Smooth muscle cell (in vitro differentiated cells): Measurements from ENCODE around the gene SLC30A7. TPM values are rescaled to one million over a fixed set of nuclear protein-coding genes. Genes with fewer than 3 reads are reported as not detected.

Experiments used
- DNase-seq: peaks from one replicate; lab custom pipeline; 2025; ENCODE audit not compliant: unreplicated experiment; lab: John Stamatoyannopoulos, UW
- H2AFZ ChIP-seq: fragments of 200-600 bp; sonication (generic); 2 replicates; pipeline ENCODE4 v1.6.0; 2016; ENCODE audit warnings: antibody characterized with exemption, low read depth, mild to moderate bottlenecking
- H3F3A ChIP-seq: fragments of 200-600 bp; sonication (generic); 2 replicates; pipeline ENCODE4 v1.6.0; 2017; ENCODE audit warnings: antibody characterized with exemption, low read depth
- H3K27ac ChIP-seq: fragments of 200-600 bp; sonication (generic); 2 replicates; pipeline ENCODE4 v1.5.1; 2016; ENCODE audit warnings: low read depth, mild to moderate bottlenecking
- H3K27me3 ChIP-seq: fragments of 200-600 bp; sonication (generic); 2 replicates; pipeline ENCODE4 v1.6.1; 2016; ENCODE audit warnings: low read depth, mild to moderate bottlenecking
- H3K36me3 ChIP-seq: fragments of 200-600 bp; sonication (generic); 2 replicates; pipeline ENCODE4 v1.5.1; 2016; ENCODE audit warnings: low read depth
- H3K4me1 ChIP-seq: fragments of 200-600 bp; sonication (generic); 2 replicates; pipeline ENCODE4 v1.5.1; 2016; ENCODE audit warnings: low read depth
- H3K4me2 ChIP-seq: fragments of 200-600 bp; sonication (generic); 2 replicates; pipeline ENCODE4 v1.6.0; 2016; ENCODE audit warnings: mild to moderate bottlenecking
- H3K4me3 ChIP-seq: fragments of 200-600 bp; sonication (generic); 2 replicates; pipeline ENCODE4 v1.5.1; 2016; ENCODE audit warnings: mild to moderate bottlenecking
- H3K79me2 ChIP-seq: fragments of 200-600 bp; sonication (generic); 2 replicates; pipeline ENCODE4 v1.6.0; 2016; ENCODE audit warnings: low read depth, mild to moderate bottlenecking
- H3K9ac ChIP-seq: fragments of 200-600 bp; sonication (generic); 2 replicates; pipeline ENCODE4 v1.6.0; 2016; ENCODE audit warnings: low read depth
- H3K9me3 ChIP-seq: fragments of 200-600 bp; sonication (generic); replicated peaks from 2 replicates; pipeline ENCODE4 v1.5.1; 2016; ENCODE audit warnings: low read depth
- H4K20me1 ChIP-seq: fragments of 200-600 bp; sonication (generic); 2 replicates; pipeline ENCODE4 v1.6.0; 2016; ENCODE audit warnings: low read depth
- CTCF ChIP-seq: fragments of 200-600 bp; sonication (generic); IDR thresholded peaks from 2 replicates; pipeline ENCODE4 v1.5.1; 2017; ENCODE audit warnings: borderline replicate concordance, mild to moderate bottlenecking, antibody characterized with exemption; ENCODE audit not compliant: insufficient read depth, poor library complexity, severe bottlenecking
- WGBS: methylation state at CpG from one replicate; pipeline ENCODE4 v1.1.7; 2016; ENCODE audit warnings: low lambda C conversion rate; 5-methylcytosine and 5-hydroxymethylcytosine counted together
- polyA plus RNA-seq: library from polyadenylated mRNA; unstranded; fragments of >200 nt; fragmentation: Nextera tagmentation; extraction: Ambion mirVana; gene quantifications from 2 replicates; pipeline ENCODE4 v1.2.1, GENCODE V29; 2016
- total RNA-seq: library from RNA; depleted of rRNA; stranded (reverse); fragments of >200 nt; gene quantifications from 2 replicates; pipeline ENCODE4 v1.2.3, GENCODE V29; 2014

Gene SLC30A7
- total and polyA plus RNA-seq, 2 experiments from 2014 or later, result 22.0 to 59.0 TPM

- Histone ChIP-seq H3K36me3 (peaks cover 3% of the 10 kb centered on the region), H3K4me2 (no peak overlapping the region), H3F3A (peaks cover 7% of the 10 kb centered on the region), H3K9me3 (no peaks in the 10 kb centered on the region), H3K4me1 (no peaks in the 10 kb centered on the region), H3K9ac (no peak overlapping the region), H4K20me1 (peaks cover 28% of the 10 kb centered on the region), H3K27ac (no peak overlapping the region), H3K27me3 (no peaks in the 10 kb centered on the region), H3K79me2 (peaks cover 5% of the 10 kb centered on the region), H2AFZ (no peak overlapping the region), H3K4me3 (no peak overlapping the region)
- no peak for DNase-seq
- no peak for TF ChIP-seq CTCF
These were observed 28.3 kb downstream of the SLC30A7 start for GRCh38 chr1:100924212-100924611.

GRCh38 chr1:100924991-100925390, 29.1 kb downstream of the SLC30A7 start:
- peaks cover 28% of the 10 kb centered on the region for H4K20me1 ChIP-seq
- WGBS, result 95% methylated on average over 2 of the region's 2 CpGs
- DNase-seq, result no peak
- no peaks in the 10 kb centered on the region for H3K27me3 ChIP-seq
- H3K27ac ChIP-seq, result no peak overlapping the region
- no peak overlapping the region for H3K4me2 ChIP-seq
- H3K79me2 ChIP-seq, result peaks cover 5% of the 10 kb centered on the region
- H3K9ac ChIP-seq, result no peak overlapping the region
- no peaks in the 10 kb centered on the region for H3F3A ChIP-seq
- TF ChIP-seq CTCF, result no peak
- peaks cover 9% of the 10 kb centered on the region for H3K36me3 ChIP-seq
- no peaks in the 10 kb centered on the region for H3K9me3 ChIP-seq
- no peak overlapping the region for H3K4me3 ChIP-seq
- no peak overlapping the region for H2AFZ ChIP-seq
- no peaks in the 10 kb centered on the region for H3K4me1 ChIP-seq

GRCh38 chr1:100926240-100926639, 30.4 kb downstream of the SLC30A7 start:
- peaks cover 26% of the 10 kb centered on the region for H4K20me1 ChIP-seq
- TF ChIP-seq CTCF, result no peak
- H3K4me2 ChIP-seq, result no peak overlapping the region
- H3K27me3 ChIP-seq, result no peaks in the 10 kb centered on the region
- no peak overlapping the region for H3K9ac ChIP-seq
- H3K9me3 ChIP-seq, result no peaks in the 10 kb centered on the region
- H2AFZ ChIP-seq, result no peak overlapping the region
- no peak for DNase-seq
- peaks cover 9% of the 10 kb centered on the region for H3K36me3 ChIP-seq
- peaks cover 7% of the 10 kb centered on the region for H3K79me2 ChIP-seq
- H3F3A ChIP-seq, result no peaks in the 10 kb centered on the region
- WGBS, result 98% methylated on average over 2 of the region's 2 CpGs
- no peak overlapping the region for H3K4me3 ChIP-seq
- H3K4me1 ChIP-seq, result no peaks in the 10 kb centered on the region
- no peak overlapping the region for H3K27ac ChIP-seq

GRCh38 chr1:100927276-100927675, 31.4 kb downstream of the SLC30A7 start:
- H3K4me2 ChIP-seq, result no peak overlapping the region
- H3K4me3 ChIP-seq, result no peak overlapping the region
- H3K27ac ChIP-seq, result no peak overlapping the region
- H3K4me1 ChIP-seq, result no peaks in the 10 kb centered on the region
- H3K79me2 ChIP-seq, result peaks cover 7% of the 10 kb centered on the region
- H3K9me3 ChIP-seq, result no peaks in the 10 kb centered on the region
- no peak overlapping the region for H2AFZ ChIP-seq
- H4K20me1 ChIP-seq, result peaks cover 21% of the 10 kb centered on the region
- peaks cover 9% of the 10 kb centered on the region for H3K36me3 ChIP-seq
- 48% methylated on average over 2 of the region's 2 CpGs for WGBS
- H3K27me3 ChIP-seq, result no peaks in the 10 kb centered on the region
- no peak overlapping the region for H3K9ac ChIP-seq
- no peak for TF ChIP-seq CTCF
- no peaks in the 10 kb centered on the region for H3F3A ChIP-seq
- no peak for DNase-seq
